HEK293 (cell line): ENCODE data around the gene MTX2.

Experiments
- ATF2 ChIP-seq: fragments of 450-650 bp; formaldehyde crosslinking; IDR thresholded peaks from 2 replicates; pipeline ENCODE4 v1.5.1; 2016; ENCODE audit warnings: missing biosample characterization, missing genetic modification characterization, low read depth
- CTCF ChIP-seq: fragments of 450-650 bp; formaldehyde crosslinking; IDR thresholded peaks from 2 replicates; pipeline ENCODE4 v1.5.1; 2016; ENCODE audit warnings: missing biosample characterization, missing genetic modification characterization
- HOXA7 ChIP-seq: sonication (generic); formaldehyde crosslinking; IDR thresholded peaks from 2 replicates; pipeline ENCODE4 v1.8.1; 2022; ENCODE audit warnings: missing genetic modification reagents, borderline replicate concordance
- REST ChIP-seq: fragments of 450-650 bp; formaldehyde crosslinking; IDR thresholded peaks from 2 replicates; pipeline ENCODE4 v1.5.1; 2016; ENCODE audit warnings: missing biosample characterization, missing genetic modification characterization
- ZFP69B ChIP-seq: fragments of 450-650 bp; formaldehyde crosslinking; IDR thresholded peaks from 2 replicates; pipeline ENCODE4 v1.5.1; 2016; ENCODE audit warnings: missing biosample characterization, missing genetic modification characterization
- ZNF121 ChIP-seq: fragments of 450-650 bp; formaldehyde crosslinking; IDR thresholded peaks from 2 replicates; pipeline ENCODE4 v1.5.1; 2016; ENCODE audit warnings: missing biosample characterization, missing genetic modification characterization
- ZNF24 ChIP-seq: fragments of 450-650 bp; formaldehyde crosslinking; IDR thresholded peaks from 2 replicates; pipeline ENCODE4 v1.5.1; 2016; ENCODE audit warnings: missing biosample characterization, missing genetic modification characterization
- ZNF37A ChIP-seq: fragments of 450-650 bp; IDR thresholded peaks from 2 replicates; pipeline ENCODE4 v1.5.1; 2018; ENCODE audit warnings: missing biosample characterization, missing genetic modification characterization
- TF ChIP-seq, protein P1 (sequence below): fragments of 450-650 bp; formaldehyde crosslinking; IDR thresholded peaks from 2 replicates; pipeline ENCODE4 v1.5.0; 2017; ENCODE audit warnings: missing biosample characterization, missing genetic modification characterization, borderline replicate concordance
- TF ChIP-seq, protein P2 (sequence below): fragments of 450-650 bp; formaldehyde crosslinking; IDR thresholded peaks from 2 replicates; pipeline ENCODE4 v1.5.1; 2016; ENCODE audit warnings: missing biosample characterization, missing genetic modification characterization

GRCh38 chr2:176251928-176252327 lies 17.3 kb upstream of the MTX2 start:
- TF ChIP-seq REST (tag by site-specific recombination) (no peak), ZFP69B (tag by site-specific recombination) (no peak), CTCF (no peak), HOXA7 (no peak), ZNF24 (tag by site-specific recombination) (no peak), ATF2 (tag by site-specific recombination) (no peak), ZNF121 (tag by site-specific recombination) (no peak), ZNF37A (tag by site-specific recombination) (no peak)
- TF ChIP-seq, protein P1, sequence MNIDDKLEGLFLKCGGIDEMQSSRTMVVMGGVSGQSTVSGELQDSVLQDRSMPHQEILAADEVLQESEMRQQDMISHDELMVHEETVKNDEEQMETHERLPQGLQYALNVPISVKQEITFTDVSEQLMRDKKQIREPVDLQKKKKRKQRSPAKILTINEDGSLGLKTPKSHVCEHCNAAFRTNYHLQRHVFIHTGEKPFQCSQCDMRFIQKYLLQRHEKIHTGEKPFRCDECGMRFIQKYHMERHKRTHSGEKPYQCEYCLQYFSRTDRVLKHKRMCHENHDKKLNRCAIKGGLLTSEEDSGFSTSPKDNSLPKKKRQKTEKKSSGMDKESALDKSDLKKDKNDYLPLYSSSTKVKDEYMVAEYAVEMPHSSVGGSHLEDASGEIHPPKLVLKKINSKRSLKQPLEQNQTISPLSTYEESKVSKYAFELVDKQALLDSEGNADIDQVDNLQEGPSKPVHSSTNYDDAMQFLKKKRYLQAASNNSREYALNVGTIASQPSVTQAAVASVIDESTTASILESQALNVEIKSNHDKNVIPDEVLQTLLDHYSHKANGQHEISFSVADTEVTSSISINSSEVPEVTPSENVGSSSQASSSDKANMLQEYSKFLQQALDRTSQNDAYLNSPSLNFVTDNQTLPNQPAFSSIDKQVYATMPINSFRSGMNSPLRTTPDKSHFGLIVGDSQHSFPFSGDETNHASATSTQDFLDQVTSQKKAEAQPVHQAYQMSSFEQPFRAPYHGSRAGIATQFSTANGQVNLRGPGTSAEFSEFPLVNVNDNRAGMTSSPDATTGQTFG (tag by site-specific recombination): no peak
- TF ChIP-seq, protein P2, sequence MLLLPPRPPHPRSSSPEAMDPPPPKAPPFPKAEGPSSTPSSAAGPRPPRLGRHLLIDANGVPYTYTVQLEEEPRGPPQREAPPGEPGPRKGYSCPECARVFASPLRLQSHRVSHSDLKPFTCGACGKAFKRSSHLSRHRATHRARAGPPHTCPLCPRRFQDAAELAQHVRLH (tag by site-specific recombination): no peak
